GM20431 (cell line): ENCODE data around the gene SMG9.

Source experiments
- in situ Hi-C: fragments of 300-500 bp; cut with MseI, MboI; formaldehyde crosslinking; loops from one replicate; pipeline ENCODE4 v1.15.0; 2020; ENCODE audit warnings: low sequenced_read_pairs; ENCODE audit not compliant: unreplicated experiment

SMG9 gene

GRCh38 chr19:43727593-43727853 is 27.2 kb downstream of the SMG9 start:
- in situ Hi-C loops = no loop called here

GRCh38 chr19:43726736-43727592 is 27.8 kb downstream of the SMG9 start:
- in situ Hi-C loops = no loop called here

- in situ Hi-C loops = no loop called here
Observed at GRCh38 chr19:43725468-43725867, 29.3 kb downstream of the SMG9 start.

DNA sequence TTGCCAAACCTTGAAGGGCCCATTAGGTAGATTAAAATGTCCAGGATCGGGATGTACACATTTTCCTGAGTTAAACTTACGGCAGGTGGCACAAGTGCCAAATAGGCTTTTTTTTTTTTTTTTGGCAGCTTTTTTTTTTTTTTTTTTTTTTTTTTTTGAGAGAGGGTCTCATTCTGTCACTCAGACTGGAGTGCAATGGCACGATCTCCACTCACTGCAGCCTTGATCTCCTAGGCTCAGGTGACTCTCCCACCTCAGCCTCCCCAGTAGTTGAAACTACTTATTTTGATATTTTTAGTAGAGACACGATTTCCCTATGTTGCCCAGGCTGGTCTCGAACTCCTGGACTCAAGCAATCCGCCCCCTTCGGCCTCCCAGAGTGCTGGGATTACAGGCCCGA is 29.9 kb downstream of the SMG9 start:
- in situ Hi-C loops = no loop called here

DNA sequence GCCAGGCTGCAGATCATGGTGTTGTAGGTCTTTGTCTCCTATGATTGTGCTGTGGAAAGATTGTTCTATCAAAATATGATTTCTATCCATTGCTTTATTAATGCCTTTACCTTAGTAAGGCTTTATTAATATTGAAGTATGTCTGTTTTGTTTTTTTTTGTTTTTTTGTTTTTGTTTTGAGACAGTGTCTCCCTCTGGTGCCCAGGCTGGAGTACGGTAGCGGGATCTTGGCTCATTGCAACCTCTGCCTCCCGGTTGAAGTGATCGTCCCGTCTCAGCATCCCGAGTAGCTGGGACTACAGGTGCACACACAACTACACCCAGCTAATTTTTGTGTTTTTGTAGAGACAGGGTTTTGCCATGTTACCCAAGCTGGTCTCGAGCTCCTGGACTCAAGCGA is 31.2 kb downstream of the SMG9 start:
- in situ Hi-C loops = no loop called here

DNA sequence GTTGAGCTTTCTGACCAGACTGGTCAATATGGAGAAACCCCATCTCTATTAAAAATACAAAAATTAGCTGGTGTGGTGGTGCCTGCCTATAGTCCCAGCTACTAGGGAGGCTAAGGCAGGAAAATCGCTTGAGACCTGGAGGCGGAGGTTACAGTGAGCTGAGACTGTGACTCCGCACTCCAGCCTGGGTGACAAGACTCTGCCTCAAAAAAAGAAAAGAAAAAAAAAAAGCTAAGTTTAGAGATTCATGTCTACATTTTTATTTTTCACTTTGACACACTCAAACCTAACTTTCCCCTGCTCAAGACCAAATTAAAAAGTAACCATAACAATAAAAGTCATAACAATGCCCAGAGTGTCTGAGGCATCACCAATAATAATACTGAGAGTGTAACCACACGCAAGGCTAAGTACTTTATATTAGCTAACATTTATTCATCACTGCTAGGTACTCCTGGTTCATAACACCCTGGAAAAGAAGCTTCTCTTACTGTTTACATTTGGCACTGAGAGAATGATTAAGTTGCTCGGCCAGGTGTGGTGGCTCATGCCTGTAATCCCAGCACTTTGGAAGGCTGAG is 33.2 kb downstream of the SMG9 start:
- in situ Hi-C loops = no loop called here

DNA sequence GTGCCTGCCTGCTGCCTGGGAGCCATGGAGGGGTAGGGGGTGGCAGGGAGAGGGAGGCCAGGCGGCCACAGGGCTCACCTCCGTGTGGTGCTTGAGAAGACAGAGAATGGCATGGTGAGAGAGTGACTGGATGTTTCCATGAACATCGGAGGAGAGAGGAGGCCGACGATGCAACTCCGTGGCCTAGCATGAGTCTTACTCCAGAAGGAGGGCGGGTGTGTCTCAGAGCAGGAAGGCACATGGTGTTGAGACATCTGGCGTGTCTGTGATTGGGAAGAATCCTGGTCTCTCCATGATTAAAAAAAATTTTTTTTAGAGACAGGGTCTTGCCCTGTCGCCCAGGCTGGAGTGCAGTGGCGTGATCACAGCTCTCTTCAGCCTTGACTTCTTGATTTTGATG is 33.8 kb downstream of the SMG9 start:
- in situ Hi-C loops = no loop called here

GRCh38 chr19:43719918-43720317 is 34.8 kb downstream of the SMG9 start:
- in situ Hi-C loops = no loop called here

DNA sequence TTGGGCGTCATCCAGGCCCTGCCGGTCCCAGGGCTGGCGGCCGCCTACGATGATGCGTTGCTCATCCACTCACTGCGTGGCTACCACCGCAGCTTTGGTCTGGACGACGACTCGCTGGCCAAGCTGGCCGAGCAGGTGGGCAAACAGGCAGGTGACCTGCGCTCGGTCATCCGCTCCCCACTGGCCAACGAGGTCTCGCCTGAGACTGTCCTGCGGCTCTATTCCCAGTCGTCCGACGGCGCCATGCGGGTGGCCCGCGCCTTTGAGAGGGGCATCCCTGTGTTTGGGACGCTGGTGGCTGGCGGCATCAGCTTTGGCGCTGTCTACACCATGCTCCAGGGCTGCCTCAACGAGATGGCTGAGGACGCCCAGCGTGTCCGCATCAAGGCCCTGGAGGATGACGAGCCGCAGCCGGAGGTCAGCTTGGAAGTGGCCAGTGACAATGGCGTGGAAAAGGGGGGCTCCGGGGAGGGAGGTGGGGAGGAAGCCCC is 35.3 kb downstream of the SMG9 start:
- in situ Hi-C loops = no loop called here

GRCh38 chr19:43718627-43719377 is 36.0 kb downstream of the SMG9 start:
- in situ Hi-C loops = no loop called here

DNA sequence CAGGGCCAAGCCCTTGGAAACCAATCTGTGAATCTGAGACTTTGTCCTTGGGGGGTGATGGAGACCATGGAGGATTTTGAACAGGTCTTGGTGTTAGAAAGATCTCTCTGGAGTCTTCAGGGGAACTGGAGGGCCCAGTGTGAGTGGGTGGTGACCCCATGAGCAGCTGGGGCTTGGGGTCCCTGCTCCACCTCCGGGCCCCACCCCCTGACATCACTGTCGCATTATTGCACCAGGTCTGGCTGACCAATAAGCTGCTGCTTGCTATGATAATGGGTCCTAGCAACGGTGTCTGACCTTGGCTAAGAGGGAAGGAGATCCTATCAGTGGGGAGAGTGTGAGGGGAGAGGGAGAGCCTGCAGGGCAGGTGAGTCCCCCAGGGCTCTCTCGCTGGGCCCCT is 39.0 kb downstream of the SMG9 start, which contains the start of gene IRGC:
IRGC (plus strand) TSS at position 301 of the 400 bp plus-strand sequence. CDS start 2,483 bp downstream, outside the sequence.
- in situ Hi-C loops = no loop called here

DNA sequence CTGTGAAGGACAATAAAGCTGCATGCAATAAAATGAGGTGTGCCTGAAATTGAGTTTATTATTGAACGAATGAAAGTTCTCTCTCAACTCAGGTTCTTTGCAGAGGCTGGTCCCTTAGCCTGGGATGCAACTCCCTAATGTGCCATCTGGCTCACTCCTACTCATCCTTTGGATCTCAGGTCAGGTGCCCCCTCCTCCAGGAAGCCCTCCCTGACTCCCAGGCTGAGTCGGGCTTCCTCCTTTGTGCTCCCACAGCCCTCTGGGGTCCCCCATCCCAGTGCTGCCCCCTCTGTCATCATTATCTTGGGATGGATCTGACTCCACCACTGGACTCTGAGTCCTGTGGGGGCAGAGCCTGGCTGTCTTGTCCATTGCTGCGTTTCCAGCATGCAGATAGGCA is 41.6 kb downstream of the SMG9 start:
- in situ Hi-C loops = no loop called here

DNA sequence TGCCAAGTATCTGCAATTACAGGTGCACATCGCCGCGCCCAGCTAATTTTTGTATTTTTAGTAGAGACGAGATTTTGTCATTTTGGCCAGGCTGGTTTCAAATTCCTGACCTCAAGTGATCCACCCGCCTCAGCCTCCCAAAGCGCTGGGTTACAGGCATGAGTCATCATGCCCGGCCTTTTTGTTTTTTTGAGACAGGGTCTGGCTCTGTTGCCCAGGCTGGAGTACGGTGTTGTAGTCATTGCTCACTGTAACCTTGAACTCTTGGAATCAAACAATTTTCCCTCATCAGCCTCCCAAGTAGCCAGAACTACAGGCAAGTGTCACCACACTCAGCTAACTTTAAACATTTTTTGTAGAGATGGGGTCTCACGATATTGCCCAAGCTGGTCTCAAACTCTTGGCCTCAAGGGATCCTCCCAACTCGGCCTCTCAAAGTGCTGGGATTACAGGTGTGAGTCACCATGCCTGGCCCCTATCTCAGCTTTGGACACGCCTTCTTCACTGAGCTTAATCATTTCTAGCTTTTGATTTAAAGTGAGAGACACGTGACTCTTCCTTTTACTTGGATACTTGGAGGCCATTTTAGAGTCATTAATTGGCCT is 42.9 kb downstream of the SMG9 start:
- in situ Hi-C loops = no loop called here

GRCh38 chr19:43708716-43709115 is 46.0 kb downstream of the SMG9 start:
- in situ Hi-C loops = no loop called here

DNA sequence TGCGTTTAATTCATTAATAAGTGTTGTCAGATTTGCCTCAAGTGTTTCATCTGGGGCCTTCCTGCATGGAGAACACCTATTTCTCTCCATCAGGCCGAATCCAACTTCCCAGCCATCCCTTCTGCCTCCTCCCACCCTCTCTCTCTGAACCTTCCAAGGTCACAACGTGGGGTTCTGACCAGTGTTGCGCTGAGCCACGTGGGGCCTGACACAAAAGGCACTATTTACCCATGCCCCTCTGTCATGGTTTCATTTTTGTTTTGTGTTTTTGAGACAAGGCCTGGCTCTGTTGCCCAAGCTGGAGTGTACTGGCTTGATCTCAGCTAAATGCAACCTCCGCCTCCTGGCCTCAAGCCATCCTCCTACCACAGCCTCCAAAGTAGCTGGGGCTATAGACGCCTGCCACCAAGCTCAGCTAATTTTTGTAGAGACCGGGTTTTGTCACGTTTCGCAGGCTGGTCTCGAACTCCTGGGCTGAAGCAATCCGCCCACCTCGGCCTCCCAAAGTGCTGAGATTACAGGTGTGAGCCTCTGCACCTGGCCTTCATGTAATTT is 47.5 kb downstream of the SMG9 start:
- in situ Hi-C loops = no loop called here

GRCh38 chr19:43705729-43706128 is 49.0 kb downstream of the SMG9 start:
- in situ Hi-C loops = no loop called here

DNA sequence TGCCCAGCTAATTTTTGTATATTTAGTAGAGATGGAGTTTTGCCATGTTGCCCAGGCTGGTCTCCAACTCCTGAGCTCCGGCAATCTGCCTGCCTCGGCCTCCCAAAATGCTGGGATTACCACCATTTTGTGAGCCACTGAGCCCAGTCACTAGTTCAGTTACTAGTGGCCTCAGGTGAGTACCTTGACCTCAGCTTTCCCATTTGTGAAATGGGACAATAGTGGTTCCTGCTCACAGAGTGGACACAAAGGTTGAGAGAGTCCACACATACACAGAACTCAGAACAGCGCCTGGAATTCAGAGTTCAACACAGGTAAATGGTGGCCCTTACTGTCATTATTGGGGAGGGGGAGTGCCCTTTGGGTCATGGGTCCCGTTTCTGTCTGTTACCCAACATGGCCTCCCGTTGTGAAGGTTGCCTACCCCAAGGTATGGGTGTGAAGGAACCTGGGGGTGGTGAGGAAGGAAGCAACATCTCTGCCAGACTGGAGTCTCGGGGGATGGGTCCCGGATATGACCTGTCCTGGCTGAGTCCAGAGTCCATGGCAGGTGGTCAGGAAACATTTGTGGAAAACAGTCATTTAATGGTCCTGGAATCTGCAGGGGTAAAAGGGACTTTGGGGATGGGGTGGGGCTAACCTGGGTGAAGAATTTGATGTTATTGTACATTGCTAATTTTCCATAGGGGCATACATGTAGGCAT is 50.6 kb downstream of the SMG9 start:
- in situ Hi-C loops = no loop called here

GRCh38 chr19:43700395-43701000 is 54.3 kb downstream of the SMG9 start:
- in situ Hi-C loops = no loop called here
